NCI-H187 (cell line): ENCODE data around the gene ADPRHL1.
"Not testable (repeated sequence)": the region's sequence is repeated elsewhere in the genome, so short reads cannot be mapped to it uniquely, and the experiment has no call there.

Experiments
- DNase-seq, 2 experiments: peaks; one replicate each; lab custom pipeline; 2025; lab: John Stamatoyannopoulos, UW

The ADPRHL1 gene

GRCh38 chr13:113455384-113455783 lies 2.1 kb upstream of the ADPRHL1 start:
- DNase-seq, result no peak

- DNase-seq, result no peak
Measured at GRCh38 chr13:113454936-113455335, 1.6 kb upstream of the ADPRHL1 start.

- no peak for DNase-seq
Measured at GRCh38 chr13:113452466-113452865, 822 bp downstream of the ADPRHL1 start.

- no peak for DNase-seq
Measured at GRCh38 chr13:113451951-113452421, 1.3 kb downstream of the ADPRHL1 start.

GRCh38 chr13:113450861-113451620 lies 2.2 kb downstream of the ADPRHL1 start:
- DNase-seq, result not testable (repeated sequence)

- not testable (repeated sequence) for DNase-seq
Measured at GRCh38 chr13:113450348-113450744, 2.9 kb downstream of the ADPRHL1 start.

GRCh38 chr13:113449693-113450347 lies 3.5 kb downstream of the ADPRHL1 start:
- no peak for DNase-seq

- peak; percentile 63 to 91 for DNase-seq
Measured at GRCh38 chr13:113448885-113449692, 4.2 kb downstream of the ADPRHL1 start.

GRCh38 chr13:113448545-113448884 lies 4.8 kb downstream of the ADPRHL1 start:
- DNase-seq, result no peak

- no peak for DNase-seq
Measured at GRCh38 chr13:113447596-113447995, 5.7 kb downstream of the ADPRHL1 start.

GRCh38 chr13:113446488-113446854 lies 6.8 kb downstream of the ADPRHL1 start:
- DNase-seq, result no peak

GRCh38 chr13:113445791-113446487 lies 7.3 kb downstream of the ADPRHL1 start:
- DNase-seq, result no peak

GRCh38 chr13:113443991-113444390 lies 9.3 kb downstream of the ADPRHL1 start:
- no peak for DNase-seq

- no peak for DNase-seq
Measured at GRCh38 chr13:113442985-113443362, 10.3 kb downstream of the ADPRHL1 start.

- DNase-seq, result no peak
Measured at GRCh38 chr13:113442354-113442984, 10.8 kb downstream of the ADPRHL1 start.

- no peak for DNase-seq
Measured at GRCh38 chr13:113441661-113442060, 11.6 kb downstream of the ADPRHL1 start.

GRCh38 chr13:113437408-113438010 lies 15.8 kb downstream of the ADPRHL1 start:
- DNase-seq, result no peak

- DNase-seq, result not testable (repeated sequence)
Measured at GRCh38 chr13:113436866-113437265, 16.4 kb downstream of the ADPRHL1 start.

- DNase-seq, result not testable (repeated sequence)
Measured at GRCh38 chr13:113435907-113436306, 17.4 kb downstream of the ADPRHL1 start.

GRCh38 chr13:113433391-113433916 lies 19.8 kb downstream of the ADPRHL1 start:
- no peak for DNase-seq
